ENCODE results near the gene HIF1A. TPM values are rescaled to one million over a fixed set of nuclear protein-coding genes. Genes with fewer than 3 reads are reported as not detected.
"Not testable (repeated sequence)": the region's sequence is repeated elsewhere in the genome, so short reads cannot be mapped to it uniquely, and the experiment has no call there.

Gene HIF1A
- total RNA-seq, 2 experiments from 2014 or later, result 283 to 287 TPM

GRCh38 chr14:61700104-61700886, 5.0 kb downstream of the HIF1A start:
- CTCF ChIA-PET, result no interaction called here
- Mint-ChIP-seq H3K27ac (peak overlapping the region; percentile 79), H3K4me1 (ENCODE audit: low read depth) (peaks cover 62% of the 10 kb centered on the region), H3K27me3 (no peaks in the 10 kb centered on the region), H3K9me3 (no peaks in the 10 kb centered on the region), H3K36me3 (peaks cover 72% of the 10 kb centered on the region), H3K4me3 (peak overlapping the region; percentile 98)
- intact Hi-C loops (cut with micrococcal nuclease), result no loop called here
- no peak for DNase-seq
- POLR2A ChIA-PET, result interaction anchor here (0.7 to 5.7 kb wide), 9 partner anchors 13 to 374 kb away, joined by 3 to 31 read pairs (median 5); no protein-coding TSS in a partner anchor

GRCh38 chr14:61701946-61702345, 6.6 kb downstream of the HIF1A start:
- ChIA-PET CTCF (interaction anchor here (0.6 to 0.9 kb wide), 2 partner anchors 136 to 229 kb away, joined by 3 read pairs; no protein-coding TSS in a partner anchor), POLR2A (interaction anchor here (0.7 to 5.7 kb wide), 3 partner anchors 10 to 229 kb away, joined by 3 to 28 read pairs (median 4); no protein-coding TSS in a partner anchor)
- peaks cover 75% of the 10 kb centered on the region for H3K36me3 Mint-ChIP-seq
- H3K27me3 Mint-ChIP-seq, result no peaks in the 10 kb centered on the region
- intact Hi-C loops (cut with micrococcal nuclease), result loop anchor here (2.0 kb wide), 1 partner anchor 17 kb away; no protein-coding TSS in a partner anchor
- peak; percentile 50 for DNase-seq
- H3K4me3 Mint-ChIP-seq, result peak overlapping the region; percentile 98
- H3K27ac Mint-ChIP-seq, result peak overlapping the region; percentile 81
- H3K4me1 Mint-ChIP-seq (ENCODE audit: low read depth), result peaks cover 78% of the 10 kb centered on the region
- no peaks in the 10 kb centered on the region for H3K9me3 Mint-ChIP-seq

- Mint-ChIP-seq H3K4me3 (peak overlapping the region; percentile 57), H3K9me3 (no peaks in the 10 kb centered on the region), H3K36me3 (peaks cover 64% of the 10 kb centered on the region), H3K27me3 (no peaks in the 10 kb centered on the region), H3K27ac (peak overlapping the region; percentile 79), H3K4me1 (ENCODE audit: low read depth) (peaks cover 86% of the 10 kb centered on the region)
- no peak for DNase-seq
- intact Hi-C loops (cut with micrococcal nuclease), result loop anchor here (1.0 to 2.0 kb wide), 3 partner anchors 15 to 109 kb away; no protein-coding TSS in a partner anchor
- POLR2A ChIA-PET, result interaction anchor here (0.7 to 1.6 kb wide), 8 partner anchors 8 to 381 kb away, joined by 3 to 10 read pairs (median 3); partner anchors contain the start of genes HIF1A and SNAPC1
- CTCF ChIA-PET, result interaction anchor here (0.6 to 1.6 kb wide), 5 partner anchors 40 to 243 kb away, joined by 3 to 5 read pairs (median 3); no protein-coding TSS in a partner anchor
Observed at GRCh38 chr14:61703342-61704129, 8.2 kb downstream of the HIF1A start.

GRCh38 chr14:61704554-61704953, 9.2 kb downstream of the HIF1A start:
- Mint-ChIP-seq H3K36me3 (peaks cover 60% of the 10 kb centered on the region), H3K4me3 (peak overlapping the region; percentile 29), H3K27me3 (no peaks in the 10 kb centered on the region), H3K4me1 (ENCODE audit: low read depth) (peaks cover 88% of the 10 kb centered on the region), H3K9me3 (no peaks in the 10 kb centered on the region), H3K27ac (peak overlapping the region; percentile 79)
- intact Hi-C loops (cut with micrococcal nuclease), result no loop called here
- DNase-seq, result no peak
- CTCF ChIA-PET, result interaction anchor here (0.8 to 1.6 kb wide), 4 partner anchors 41 to 244 kb away, joined by 3 to 5 read pairs (median 3); no protein-coding TSS in a partner anchor
- POLR2A ChIA-PET, result interaction anchor here (0.7 to 1.6 kb wide), 6 partner anchors 10 to 382 kb away, joined by 3 to 10 read pairs (median 3); partner anchors contain the start of genes HIF1A and SNAPC1

GRCh38 chr14:61705017-61705416, 9.7 kb downstream of the HIF1A start:
- ChIA-PET CTCF (interaction anchor here (1.1 to 1.2 kb wide), 2 partner anchors 42 to 244 kb away, joined by 3 read pairs; no protein-coding TSS in a partner anchor), POLR2A (interaction anchor here (1.0 to 1.7 kb wide), 2 partner anchors 180 to 202 kb away, joined by 3 to 5 read pairs; no protein-coding TSS in a partner anchor)
- Mint-ChIP-seq H3K4me3 (peak overlapping the region; percentile 26), H3K27me3 (no peaks in the 10 kb centered on the region), H3K27ac (peak overlapping the region; percentile 33), H3K9me3 (no peaks in the 10 kb centered on the region), H3K36me3 (peaks cover 56% of the 10 kb centered on the region), H3K4me1 (ENCODE audit: low read depth) (peaks cover 89% of the 10 kb centered on the region)
- intact Hi-C loops (cut with micrococcal nuclease), result no loop called here
- DNase-seq, result no peak

GRCh38 chr14:61706096-61706690, 10.9 kb downstream of the HIF1A start:
- ChIA-PET CTCF (interaction anchor here (0.9 to 1.0 kb wide), 2 partner anchors 19 to 24 kb away, joined by 3 to 4 read pairs; no protein-coding TSS in a partner anchor), POLR2A (interaction anchor here (0.9 to 1.7 kb wide), 6 partner anchors 9 to 204 kb away, joined by 3 to 8 read pairs (median 4); partner anchors contain the start of gene HIF1A)
- H3K36me3 Mint-ChIP-seq, result peaks cover 50% of the 10 kb centered on the region
- H3K4me3 Mint-ChIP-seq, result no peak overlapping the region
- peaks cover 87% of the 10 kb centered on the region for H3K4me1 Mint-ChIP-seq (ENCODE audit: low read depth)
- H3K27ac Mint-ChIP-seq, result no peak overlapping the region
- intact Hi-C loops (cut with micrococcal nuclease), result no loop called here
- DNase-seq, result no peak
- no peaks in the 10 kb centered on the region for H3K27me3 Mint-ChIP-seq
- no peaks in the 10 kb centered on the region for H3K9me3 Mint-ChIP-seq

- H3K27ac Mint-ChIP-seq; DNase-seq; H3K4me3 Mint-ChIP-seq; CTCF ChIA-PET; H3K9me3 Mint-ChIP-seq; H3K27me3 Mint-ChIP-seq; intact Hi-C loops (cut with micrococcal nuclease); POLR2A ChIA-PET: not testable (repeated sequence)
- H3K36me3 Mint-ChIP-seq, result peaks cover 47% of the 10 kb centered on the region
- peaks cover 90% of the 10 kb centered on the region for H3K4me1 Mint-ChIP-seq (ENCODE audit: low read depth)
Observed at GRCh38 chr14:61707774-61708173, 12.5 kb downstream of the HIF1A start.

GRCh38 chr14:61708693-61709092, 13.4 kb downstream of the HIF1A start:
- Mint-ChIP-seq H3K4me1 (ENCODE audit: low read depth) (peaks cover 90% of the 10 kb centered on the region), H3K4me3 (peak overlapping the region; percentile 27), H3K36me3 (peaks cover 42% of the 10 kb centered on the region)
- DNase-seq; POLR2A ChIA-PET; H3K27me3 Mint-ChIP-seq; H3K9me3 Mint-ChIP-seq; intact Hi-C loops (cut with micrococcal nuclease); H3K27ac Mint-ChIP-seq: not testable (repeated sequence)
- CTCF ChIA-PET, result interaction anchor here (0.7 to 1.9 kb wide), 2 partner anchors 129 to 145 kb away, joined by 3 to 7 read pairs; no protein-coding TSS in a partner anchor

- Mint-ChIP-seq H3K36me3 (peaks cover 26% of the 10 kb centered on the region), H3K9me3 (no peaks in the 10 kb centered on the region), H3K4me1 (ENCODE audit: low read depth) (peaks cover 87% of the 10 kb centered on the region), H3K4me3 (peak overlapping the region; percentile 20), H3K27ac (peak overlapping the region; percentile 52), H3K27me3 (no peaks in the 10 kb centered on the region)
- no peak for DNase-seq
- ChIA-PET CTCF (interaction anchor here (0.9 kb wide), 1 partner anchor 236 kb away, joined by 3 read pairs; no protein-coding TSS in a partner anchor), POLR2A (interaction anchor here (0.6 to 1.1 kb wide), 4 partner anchors 9 to 35 kb away, joined by 3 to 6 read pairs (median 3); no protein-coding TSS in a partner anchor)
- intact Hi-C loops (cut with micrococcal nuclease), result no loop called here
Observed at GRCh38 chr14:61710853-61711817, 15.8 kb downstream of the HIF1A start.

GRCh38 chr14:61712137-61712536, 16.8 kb downstream of the HIF1A start:
- ChIA-PET POLR2A (interaction anchor here (0.6 to 1.1 kb wide), 2 partner anchors 8 to 14 kb away, joined by 3 to 6 read pairs; no protein-coding TSS in a partner anchor), CTCF (interaction anchor here (0.9 kb wide), 1 partner anchor 237 kb away, joined by 3 read pairs; no protein-coding TSS in a partner anchor)
- intact Hi-C loops (cut with micrococcal nuclease), result no loop called here
- H3K27me3 Mint-ChIP-seq, result no peaks in the 10 kb centered on the region
- H3K36me3 Mint-ChIP-seq, result peaks cover 17% of the 10 kb centered on the region
- no peaks in the 10 kb centered on the region for H3K9me3 Mint-ChIP-seq
- peak overlapping the region; percentile 4 for H3K4me3 Mint-ChIP-seq
- no peak for DNase-seq
- H3K27ac Mint-ChIP-seq, result peak overlapping the region; percentile 39
- H3K4me1 Mint-ChIP-seq (ENCODE audit: low read depth), result peaks cover 86% of the 10 kb centered on the region
